GM15510 (cell line): Measurements from ENCODE around the gene LRPAP1.

Source experiments
- POLR2A ChIP-seq: IDR thresholded peaks from 3 replicates; pipeline ENCODE4 v1.6.1; 2011; ENCODE audit warnings: borderline replicate concordance; ENCODE audit not compliant: insufficient read length; ENCODE audit errors: extremely low read depth

The LRPAP1 gene

GRCh38 chr4:3531879-3532750 lies at the start of gene LRPAP1:
TSS of gene LRPAP1 (minus strand) at chr4:3532422. CDS start at chr4:3532412, 10 bp downstream.
- peak; percentile 96 for TF ChIP-seq POLR2A

GRCh38 chr4:3573131-3573530 lies 40.9 kb upstream of the LRPAP1 start:
- no peak for TF ChIP-seq POLR2A

- no peak for TF ChIP-seq POLR2A
Observed at GRCh38 chr4:3572363-3572762, 40.1 kb upstream of the LRPAP1 start.

GRCh38 chr4:3571921-3572320 lies 39.7 kb upstream of the LRPAP1 start:
- TF ChIP-seq POLR2A, result no peak

GRCh38 chr4:3563403-3563802 lies 31.2 kb upstream of the LRPAP1 start:
- no peak for TF ChIP-seq POLR2A

GRCh38 chr4:3533423-3533820 lies 1.2 kb upstream of the LRPAP1 start:
- TF ChIP-seq POLR2A, result no peak

GRCh38 chr4:3532751-3533422 lies 665 bp upstream of the LRPAP1 start:
- no peak for TF ChIP-seq POLR2A

GRCh38 chr4:3531318-3531878 lies 824 bp downstream of the LRPAP1 start:
- TF ChIP-seq POLR2A, result no peak

- no peak for TF ChIP-seq POLR2A
Observed at GRCh38 chr4:3530663-3531254, 1.5 kb downstream of the LRPAP1 start.

- no peak for TF ChIP-seq POLR2A
Observed at GRCh38 chr4:3530051-3530450, 2.2 kb downstream of the LRPAP1 start.

- no peak for TF ChIP-seq POLR2A
Observed at GRCh38 chr4:3529363-3529762, 2.9 kb downstream of the LRPAP1 start.

GRCh38 chr4:3527914-3528876 lies 4.0 kb downstream of the LRPAP1 start:
- TF ChIP-seq POLR2A, result no peak

- TF ChIP-seq POLR2A, result no peak
Observed at GRCh38 chr4:3527101-3527913, 4.9 kb downstream of the LRPAP1 start.
